ENCODE data around the gene FAAP20.
A peak's percentile ranks its signal among the peaks of the same experiment; 100 is the strongest.

FAAP20 gene

GRCh38 chr1:2194319-2194897 lies at the start of gene FAAP20:
Gene FAAP20, minus strand, starts transcription at chr1:2194772. Its CDS starts 23 bp downstream, at chr1:2194749.
- DNase-seq = peak; percentile 73

- no peak for DNase-seq
Observed at GRCh38 chr1:2242814-2243725, 48.5 kb upstream of the FAAP20 start.

GRCh38 chr1:2241820-2242219 lies 47.2 kb upstream of the FAAP20 start:
- DNase-seq = no peak

GRCh38 chr1:2240270-2241156 lies 45.9 kb upstream of the FAAP20 start:
- no peak for DNase-seq

- no peak for DNase-seq
Observed at GRCh38 chr1:2239384-2239985, 44.9 kb upstream of the FAAP20 start.

GRCh38 chr1:2239013-2239370 lies 44.4 kb upstream of the FAAP20 start:
- no peak for DNase-seq

GRCh38 chr1:2238361-2239012 lies 43.9 kb upstream of the FAAP20 start:
- no peak for DNase-seq

GRCh38 chr1:2237773-2238172 lies 43.2 kb upstream of the FAAP20 start:
- DNase-seq = no peak

GRCh38 chr1:2236695-2237677 lies 42.4 kb upstream of the FAAP20 start:
- no peak for DNase-seq

GRCh38 chr1:2235300-2235998 lies 40.9 kb upstream of the FAAP20 start:
- no peak for DNase-seq

GRCh38 chr1:2234762-2235113 lies 40.2 kb upstream of the FAAP20 start:
- no peak for DNase-seq

- DNase-seq = peak; percentile 82
Observed at GRCh38 chr1:2233997-2234761, 39.6 kb upstream of the FAAP20 start.

GRCh38 chr1:2233468-2233867 lies 38.9 kb upstream of the FAAP20 start:
- no peak for DNase-seq

GRCh38 chr1:2232916-2233438 lies 38.4 kb upstream of the FAAP20 start:
- no peak for DNase-seq

- no peak for DNase-seq
Observed at GRCh38 chr1:2232255-2232915, 37.8 kb upstream of the FAAP20 start.

- peak; percentile 71 for DNase-seq
Observed at GRCh38 chr1:2231532-2232254, 37.1 kb upstream of the FAAP20 start.

- DNase-seq = peak; percentile 39
Observed at GRCh38 chr1:2230781-2231531, 36.4 kb upstream of the FAAP20 start.

Measured in activated CD4-positive, alpha-beta T cell treated with anti-CD3 and anti-CD28 coated beads, Interleukin-2, amount 50 U/mL, for 16 hours (primary cell).